RKO (cell line): Measurements from ENCODE around the gene ACKR1.

ENCODE experiments used
- DNase-seq: peaks from one replicate; pipeline ENCODE4 v3.0.0-alpha.2; 2016; ENCODE audit warnings: low spot score

The ACKR1 gene

GRCh38 chr1:159222075-159222865 lies 17.6 kb downstream of the ACKR1 start:
- no peak for DNase-seq

GRCh38 chr1:159223004-159223403 lies 18.3 kb downstream of the ACKR1 start:
- DNase-seq = no peak

GRCh38 chr1:159228554-159228953 lies 23.9 kb downstream of the ACKR1 start:
- no peak for DNase-seq

GRCh38 chr1:159229260-159229885 lies 24.7 kb downstream of the ACKR1 start:
- no peak for DNase-seq

GRCh38 chr1:159229896-159230295 lies 25.2 kb downstream of the ACKR1 start:
- no peak for DNase-seq

- no peak for DNase-seq
Observed at GRCh38 chr1:159239551-159240220, 35.0 kb downstream of the ACKR1 start.

GRCh38 chr1:159247266-159247665 lies 42.6 kb downstream of the ACKR1 start:
- no peak for DNase-seq

- DNase-seq = no peak
Observed at GRCh38 chr1:159248311-159248710, 43.6 kb downstream of the ACKR1 start.

GRCh38 chr1:159250638-159251216 lies 46.1 kb downstream of the ACKR1 start:
- no peak for DNase-seq
